Hematopoietic multipotent progenitor cell treated with erythropoietin and hydrocortisone succinate and interleukin-3 and kit ligand, for 8 days (in vitro differentiated cells): Measurements from ENCODE around the gene TXNDC8.
A peak's percentile ranks its signal among the peaks of the same experiment; 100 is the strongest.
"Not testable (repeated sequence)": the region's sequence is repeated elsewhere in the genome, so short reads cannot be mapped to it uniquely, and the experiment has no call there.

ENCODE experiments used
- DNase-seq: peaks from one replicate; pipeline ENCODE4 v3.0.0-alpha.2; 2015

The TXNDC8 gene

DNA sequence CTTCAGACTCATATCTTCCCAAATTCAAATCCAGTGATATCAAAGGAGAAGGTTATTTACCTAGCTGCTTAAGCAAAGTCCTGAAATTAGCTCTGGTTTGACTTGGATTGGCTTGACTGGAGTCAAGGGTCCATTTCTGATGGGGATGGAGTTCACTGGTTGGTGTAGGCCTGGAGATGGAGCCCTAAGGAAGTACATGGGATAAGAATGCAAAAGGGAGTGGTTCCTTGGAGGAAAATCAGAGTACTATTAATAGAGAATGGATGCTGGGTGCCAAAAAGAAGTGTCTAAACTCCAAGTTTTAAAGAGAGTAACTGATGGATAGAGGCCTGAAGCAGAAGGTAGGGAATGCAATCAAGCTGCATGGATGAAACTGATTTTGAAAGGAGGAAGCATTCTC, 13.8 kb downstream of the TXNDC8 start:
- no peak for DNase-seq

DNA sequence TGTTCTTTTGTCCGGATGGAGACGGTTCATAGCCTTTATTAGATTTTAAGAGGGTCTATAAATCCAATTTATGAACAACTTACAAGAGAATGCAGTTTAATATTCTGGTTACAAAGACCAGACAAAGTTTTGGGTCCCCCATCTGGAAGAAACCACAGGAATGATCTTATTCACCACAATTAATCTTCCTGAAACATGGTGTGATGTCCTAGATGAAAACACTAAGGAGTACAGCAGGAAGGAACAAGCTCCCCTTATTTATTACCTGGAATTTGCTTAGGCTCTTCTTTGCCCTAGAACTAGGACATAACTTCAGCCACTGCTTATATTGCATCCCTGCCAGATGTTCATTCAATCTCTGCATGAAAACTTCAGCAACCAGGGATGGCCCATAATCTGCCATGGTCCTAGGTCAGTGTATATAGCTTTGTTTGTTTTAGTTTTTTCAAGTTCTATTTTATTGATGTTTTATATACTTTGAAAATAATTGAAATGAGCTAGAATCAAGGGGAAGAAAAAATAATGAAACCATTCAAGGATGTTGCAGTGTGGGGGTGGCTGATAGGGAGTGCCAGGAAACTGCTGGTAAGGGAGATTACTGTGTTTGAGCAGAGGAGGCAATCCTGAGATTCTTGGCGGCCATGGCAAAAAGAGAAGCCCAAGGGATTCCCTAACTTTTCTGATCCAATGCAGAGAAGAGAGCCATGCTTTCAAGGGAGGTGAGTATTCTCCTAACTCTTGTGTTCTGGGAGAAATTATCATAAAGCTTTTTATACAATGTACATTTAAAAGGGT, 16.8 kb downstream of the TXNDC8 start:
- peak; percentile 17 for DNase-seq

DNA sequence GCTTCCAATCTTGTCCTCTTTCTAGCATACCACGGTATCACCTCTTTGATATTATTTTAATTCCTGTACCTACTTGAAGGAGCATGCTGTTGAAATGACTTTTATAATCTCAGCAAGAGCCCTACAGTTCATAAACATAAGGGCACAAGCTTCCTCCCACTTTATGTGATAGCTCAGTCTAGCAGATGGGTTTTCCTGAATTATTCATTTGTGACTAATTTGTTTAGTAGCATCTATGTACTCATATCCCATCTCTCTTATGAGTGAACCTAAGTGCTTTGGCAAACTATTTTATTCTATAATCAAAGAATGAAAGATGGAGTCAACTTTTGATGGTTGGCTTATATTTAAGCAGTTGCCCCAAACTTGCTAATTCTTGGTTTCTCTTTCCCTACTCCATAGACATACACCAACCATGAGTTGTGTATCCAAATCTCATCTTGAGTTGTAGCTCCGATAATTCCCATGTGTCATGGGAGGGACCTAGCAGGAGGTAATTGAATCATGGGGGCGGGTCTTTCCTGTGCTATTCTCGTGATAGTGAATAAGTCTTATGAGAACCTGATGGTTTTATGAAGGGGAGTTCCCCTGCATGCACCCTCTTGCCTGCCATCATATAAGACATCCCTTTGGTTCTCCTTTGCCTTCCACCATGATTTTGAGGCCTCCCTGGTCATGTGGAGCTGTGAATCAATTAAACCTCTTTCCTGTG, 17.7 kb downstream of the TXNDC8 start:
- DNase-seq, result no peak

DNA sequence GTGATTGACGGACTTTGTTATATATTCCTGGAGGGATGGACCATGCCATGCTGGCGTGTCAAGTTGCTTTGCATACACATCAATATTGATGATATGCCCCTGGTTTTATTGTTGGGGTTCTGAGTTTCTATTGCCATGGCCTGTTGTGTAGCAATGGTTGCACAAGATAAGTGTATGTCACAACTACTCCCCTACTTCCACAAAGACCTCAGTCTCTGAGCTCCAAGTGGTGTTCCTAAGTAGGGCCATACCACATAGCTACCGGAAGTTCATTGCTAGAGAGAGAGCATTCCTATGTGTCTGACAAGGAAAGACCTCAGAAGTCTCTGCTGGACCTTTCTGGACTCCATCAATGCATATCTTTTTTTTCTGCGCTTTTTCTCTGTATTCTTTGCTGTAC, 19.8 kb downstream of the TXNDC8 start:
- DNase-seq, result no peak

DNA sequence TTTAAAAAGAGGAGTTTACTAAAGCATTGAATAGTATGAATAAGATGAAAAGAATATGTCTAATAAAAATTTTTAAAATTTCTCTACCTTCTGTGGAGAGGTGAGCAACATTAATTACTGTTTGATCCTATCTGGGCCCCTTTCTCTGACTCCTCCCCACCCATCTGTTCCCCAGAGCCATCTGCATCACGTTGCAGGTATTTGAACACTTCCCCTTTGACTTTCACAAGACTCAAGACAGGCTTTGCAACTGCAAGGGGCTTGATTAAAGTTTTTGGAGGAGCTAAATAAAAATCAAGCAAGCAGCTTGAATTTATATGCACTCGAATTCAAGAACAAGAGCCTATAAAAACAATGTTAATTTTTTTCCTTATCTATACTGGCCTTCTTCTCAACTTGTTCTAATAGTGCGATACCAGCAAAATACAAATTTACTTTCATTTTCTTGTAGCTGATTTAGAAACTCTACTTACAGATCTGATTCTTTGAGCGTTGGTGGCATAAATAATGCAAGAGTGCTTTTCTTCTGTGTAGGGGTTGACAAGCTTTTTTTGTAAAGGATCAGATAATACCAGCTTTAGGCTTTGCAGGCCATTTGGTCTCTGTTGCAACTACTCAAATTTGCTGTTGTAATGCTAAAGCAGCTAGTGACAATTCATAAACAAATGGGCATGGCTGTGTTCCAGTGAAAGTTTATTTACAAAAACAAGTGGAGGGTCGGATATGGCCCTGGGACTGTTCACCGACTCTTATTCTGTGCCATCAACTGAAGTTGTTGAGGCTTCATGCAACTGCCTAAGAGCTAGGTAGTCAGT, 21.2 kb downstream of the TXNDC8 start:
- DNase-seq, result peak; percentile 14

DNA sequence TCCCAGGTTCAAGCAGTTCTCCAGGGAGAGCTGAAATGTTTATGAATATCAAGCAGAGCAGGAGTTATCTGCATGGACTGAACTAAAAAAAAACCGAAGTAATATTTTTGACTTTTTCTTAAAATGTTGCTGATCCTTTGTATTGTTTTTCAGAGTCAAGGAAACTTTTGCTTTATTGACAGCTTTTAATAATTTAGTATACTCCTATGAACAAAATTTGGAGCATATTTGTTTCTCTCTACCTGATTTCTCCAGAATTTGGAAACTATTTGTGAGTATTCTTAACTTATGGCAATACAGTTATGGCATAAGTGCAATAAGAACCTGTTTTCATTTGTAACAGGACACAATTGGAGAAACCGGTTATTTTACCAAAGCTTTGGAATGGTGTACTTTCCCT, 25.7 kb downstream of the TXNDC8 start:
- DNase-seq, result not testable (repeated sequence)

DNA sequence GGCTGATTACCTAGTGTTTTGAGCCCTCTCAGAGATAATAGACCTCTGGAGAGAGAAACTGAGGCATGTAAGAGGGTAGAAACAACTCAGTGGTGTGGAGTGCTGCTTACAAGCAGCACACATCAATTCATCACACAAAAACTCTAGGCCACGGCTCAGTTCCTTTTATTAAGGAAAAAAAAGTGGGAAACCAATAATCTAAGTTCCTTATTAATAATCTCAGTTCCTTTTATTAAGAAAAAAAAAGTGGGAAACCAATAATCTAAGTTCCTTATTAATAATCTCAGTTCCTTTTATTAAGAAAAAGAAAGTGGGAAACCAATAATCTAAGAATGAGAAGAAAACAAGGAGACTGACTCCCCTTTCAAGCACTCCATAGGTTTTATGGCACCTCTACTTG, 28.0 kb downstream of the TXNDC8 start:
- no peak for DNase-seq

DNA sequence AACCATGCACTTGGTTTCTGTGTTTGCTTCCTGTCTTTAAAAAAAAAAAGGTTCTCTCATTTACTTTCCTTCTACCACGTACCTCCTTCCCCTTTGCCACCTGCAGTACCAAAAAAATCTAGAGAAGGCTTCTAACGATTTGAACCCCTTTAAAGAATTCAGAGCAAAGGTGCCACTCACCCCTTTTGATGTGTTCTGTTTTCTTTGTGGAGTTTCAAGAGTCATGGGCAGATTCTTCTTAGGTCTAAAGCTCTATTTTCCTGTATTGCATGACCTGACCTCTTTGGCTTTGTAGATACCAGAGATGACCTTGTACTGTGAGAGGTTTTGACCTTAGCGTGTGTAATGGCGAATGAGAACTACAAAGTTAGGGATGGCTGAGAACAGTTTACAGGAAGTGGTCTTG, 29.0 kb downstream of the TXNDC8 start:
- no peak for DNase-seq

DNA sequence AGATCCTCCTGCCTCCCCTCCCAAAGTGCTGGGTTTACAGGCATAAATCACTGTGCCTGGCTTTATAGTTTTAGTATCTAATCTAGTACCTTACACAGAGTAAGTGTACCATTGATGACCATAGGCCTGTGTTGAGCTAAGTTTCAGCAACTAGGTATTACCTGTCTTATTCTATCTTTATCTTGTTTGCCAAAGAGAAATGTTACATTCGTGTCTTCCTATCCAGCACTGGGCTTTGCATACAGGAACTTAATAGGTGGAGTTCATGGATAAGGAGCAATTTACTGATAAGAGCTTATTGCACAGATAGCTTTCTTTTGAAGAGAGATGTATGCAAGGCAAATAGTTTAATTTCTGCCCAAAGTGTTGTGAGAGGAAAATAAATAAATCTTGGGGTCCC, 30.5 kb downstream of the TXNDC8 start:
- no peak for DNase-seq

DNA sequence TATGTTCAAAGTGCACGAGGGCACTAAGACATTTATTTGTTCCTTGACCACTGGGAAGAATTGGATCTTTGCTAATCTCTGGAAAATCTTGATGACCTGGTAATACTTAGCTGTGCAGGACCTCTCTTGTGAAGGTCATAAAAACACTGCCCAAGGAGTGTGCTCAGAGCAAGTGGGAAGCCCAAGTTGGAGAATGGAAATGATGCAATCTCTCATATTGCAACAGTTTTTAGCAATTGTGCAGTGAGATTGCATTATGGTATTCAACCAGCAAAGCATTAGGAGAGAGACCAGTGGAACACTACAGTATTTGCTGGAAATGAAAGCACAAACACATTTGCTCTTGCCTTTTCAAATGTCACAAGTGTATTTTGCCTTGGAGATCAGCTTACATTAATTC, 34.5 kb downstream of the TXNDC8 start:
- DNase-seq, result no peak

DNA sequence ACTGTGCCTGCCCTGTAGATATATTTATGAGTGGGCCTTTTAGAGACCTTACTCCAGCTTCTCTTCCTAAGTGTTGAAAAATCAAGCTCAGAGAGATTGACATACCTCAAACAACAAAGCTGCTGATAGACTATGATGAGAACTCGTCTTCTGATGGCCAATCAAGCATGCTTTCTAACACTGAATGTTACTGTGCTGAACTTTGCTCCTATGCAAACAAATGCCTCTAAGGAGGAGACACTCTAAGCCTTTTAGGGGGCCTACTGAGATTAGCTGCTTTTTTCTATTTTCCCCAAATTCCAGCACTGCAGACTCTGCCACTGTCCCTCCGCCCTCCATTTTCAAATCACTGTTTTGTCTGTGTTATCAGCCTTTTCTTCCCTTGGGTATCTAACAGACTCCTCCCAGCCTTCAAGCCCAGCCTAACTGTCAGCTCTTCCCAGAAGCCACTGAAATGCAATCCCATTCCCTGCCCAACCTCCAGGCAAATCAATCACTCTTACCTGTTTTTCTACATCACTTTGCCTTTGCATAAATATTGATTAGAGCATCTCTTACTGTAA, 39.5 kb downstream of the TXNDC8 start:
- no peak for DNase-seq

DNA sequence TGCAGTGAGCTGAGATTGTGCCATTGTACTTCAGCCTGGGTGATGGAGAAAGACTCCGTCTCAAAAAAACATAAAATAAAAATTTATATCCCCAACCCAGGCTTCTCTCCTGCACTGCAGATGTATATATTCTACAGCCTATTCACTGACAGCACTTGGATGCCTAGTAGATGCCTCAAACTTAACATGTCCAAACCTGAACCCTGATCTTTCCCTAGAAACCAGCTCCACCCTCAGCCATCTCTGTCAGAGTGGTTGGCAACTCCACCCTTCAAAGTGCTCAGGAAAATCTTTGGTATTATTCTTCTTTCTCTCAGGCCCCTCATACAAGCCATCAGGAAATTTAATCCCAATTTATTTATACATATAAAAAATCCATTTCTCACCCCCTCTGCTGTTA, 44.4 kb downstream of the TXNDC8 start:
- DNase-seq, result no peak

DNA sequence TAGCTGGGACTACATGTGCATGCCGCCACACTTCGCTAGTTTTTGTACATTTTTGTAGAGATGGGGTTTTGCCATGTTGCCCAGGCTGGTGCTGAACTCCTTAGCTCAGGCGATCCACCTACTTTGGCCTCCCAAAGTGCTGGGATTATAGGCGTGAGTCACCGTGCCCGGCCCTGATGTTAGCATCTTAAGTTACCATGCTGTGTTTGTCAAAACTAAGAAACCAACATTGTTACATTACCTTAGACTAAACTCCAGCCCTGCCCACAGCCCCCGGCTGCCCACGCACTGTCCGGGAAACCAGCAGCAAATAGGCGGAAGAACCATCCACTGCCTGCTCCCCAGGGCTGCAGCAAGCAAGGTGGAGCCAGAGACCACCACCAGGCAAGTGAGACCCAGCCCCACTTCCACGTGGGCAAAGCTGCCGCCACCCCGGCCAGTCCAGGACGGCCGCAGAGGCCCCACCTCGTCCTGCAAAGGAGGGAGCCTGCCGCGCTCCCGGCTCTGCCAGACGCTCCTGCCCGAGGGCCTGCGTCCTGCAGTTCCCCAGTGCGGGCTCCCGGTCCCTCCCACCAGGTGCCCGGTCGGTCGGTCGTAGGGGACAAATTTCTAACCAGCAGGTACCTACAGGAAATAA, 45.6 kb downstream of the TXNDC8 start:
- no peak for DNase-seq

DNA sequence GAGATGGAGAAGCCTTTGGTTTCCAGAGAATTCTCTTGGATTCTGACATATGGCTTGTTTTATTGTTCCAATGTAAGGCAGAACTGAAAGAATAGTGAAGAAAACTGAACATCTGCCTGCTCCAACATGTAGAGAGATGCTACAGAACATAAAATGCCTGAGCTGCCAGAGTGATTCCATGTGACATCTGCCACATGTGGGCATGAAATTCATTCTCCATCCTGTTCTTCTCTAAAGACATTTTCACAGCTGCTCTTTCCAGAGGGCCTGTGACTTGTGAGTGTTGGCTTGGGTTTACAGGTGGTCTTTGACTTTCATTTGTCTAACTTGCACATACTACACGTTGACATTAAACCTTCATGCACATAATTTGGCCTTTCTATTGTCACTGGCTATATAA, 47.7 kb downstream of the TXNDC8 start:
- DNase-seq, result no peak

DNA sequence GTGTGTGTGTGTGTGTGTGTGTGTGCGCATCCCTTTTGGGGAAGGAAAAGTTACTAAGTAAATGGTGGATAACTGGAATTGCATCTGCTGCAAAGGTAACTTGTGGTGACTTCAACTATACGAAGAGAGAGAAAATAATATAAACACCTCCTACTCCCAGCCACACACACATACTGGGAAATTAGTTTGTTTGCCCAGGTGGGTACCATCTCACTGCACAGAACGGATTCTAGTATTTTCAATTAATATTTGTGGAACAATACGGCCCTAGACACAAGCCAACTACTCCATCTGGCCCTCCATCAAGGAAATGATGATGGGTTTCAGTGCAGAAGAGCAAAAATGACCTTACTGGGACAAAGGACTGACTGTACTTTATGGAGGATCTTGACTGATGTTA, 49.2 kb downstream of the TXNDC8 start:
- no peak for DNase-seq

DNA sequence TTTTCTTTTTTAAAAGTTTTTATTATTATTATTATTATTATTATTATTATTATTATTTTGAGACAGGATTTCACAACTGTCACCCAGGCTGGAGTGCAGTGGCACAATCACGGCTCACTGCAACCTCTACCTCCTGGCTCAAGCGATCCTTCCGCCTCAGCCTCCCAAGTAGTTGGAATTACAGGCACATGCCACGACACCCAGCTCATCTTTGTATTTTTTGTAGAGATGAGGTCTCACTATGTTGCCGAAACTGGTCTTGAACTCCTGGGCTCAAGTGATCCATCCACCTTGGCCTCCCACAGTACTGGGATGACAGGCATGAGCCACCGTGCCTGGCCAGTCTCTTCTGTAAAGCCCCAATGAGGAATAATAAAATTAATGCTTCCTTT, 50.4 kb downstream of the TXNDC8 start:
- DNase-seq, result no peak

DNA sequence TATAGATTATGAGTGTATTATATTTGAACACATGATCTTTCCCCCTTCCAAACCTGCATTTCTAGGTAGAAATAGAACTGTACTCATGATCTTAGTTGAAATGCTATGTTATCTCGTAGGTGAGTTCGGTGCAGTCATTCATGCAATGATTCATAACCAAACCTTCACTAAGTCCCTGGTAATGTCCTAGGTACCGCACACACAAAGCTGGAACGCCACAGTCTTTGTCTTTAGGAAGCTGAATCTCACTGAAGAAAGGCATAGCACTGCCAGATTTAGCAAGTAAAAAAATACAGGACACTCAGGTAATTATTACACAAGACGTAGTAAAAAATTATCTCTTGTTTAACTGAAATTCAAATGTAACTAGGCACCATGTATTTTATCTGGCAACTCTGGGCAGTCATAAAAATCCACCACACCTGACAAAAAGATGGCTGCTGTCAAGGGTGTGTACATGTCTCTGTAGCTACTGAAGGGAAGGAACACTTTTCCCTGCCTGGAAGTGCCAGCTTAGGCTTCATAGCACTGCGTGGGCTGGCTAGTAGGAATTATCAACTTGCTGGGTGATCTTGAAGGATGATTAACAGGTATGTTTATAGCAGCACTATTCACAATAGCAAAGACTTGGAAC, 53.3 kb downstream of the TXNDC8 start:
- DNase-seq, result no peak

DNA sequence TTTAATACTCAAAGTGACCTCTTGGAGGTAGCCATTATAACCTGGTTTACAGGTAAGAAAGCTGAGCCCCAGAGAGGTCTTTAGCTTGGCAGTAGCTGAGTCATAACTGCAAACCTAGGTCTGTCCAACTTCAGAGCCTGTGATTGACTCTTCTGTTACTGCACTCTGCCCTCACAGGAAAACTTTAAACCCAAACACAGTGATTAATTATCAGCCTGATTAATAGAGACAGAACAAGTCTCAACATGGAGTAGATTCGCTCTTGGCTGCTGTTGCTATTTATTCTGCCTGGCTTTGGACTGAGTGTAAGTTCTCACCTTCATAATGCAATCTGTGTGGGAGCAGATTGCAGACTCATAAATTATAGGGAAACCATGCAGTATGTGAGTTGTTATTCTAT, 53.9 kb downstream of the TXNDC8 start:
- DNase-seq, result no peak

DNA sequence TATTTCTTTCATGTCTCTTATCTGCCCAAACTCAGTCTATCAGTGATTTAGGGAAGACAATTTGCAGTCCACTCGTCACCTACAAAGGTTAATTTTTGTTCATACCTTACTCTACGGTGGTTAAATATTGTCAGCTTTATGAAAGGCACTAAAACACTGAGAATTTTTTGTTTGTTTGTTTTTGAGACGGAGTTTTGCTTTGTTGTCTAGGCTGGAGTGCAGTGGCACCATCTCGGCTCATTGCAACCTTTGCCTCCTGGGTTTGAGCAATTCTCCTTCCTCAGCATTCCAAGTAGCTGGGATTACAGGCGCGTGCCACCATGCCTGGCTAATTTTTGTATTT, 55.0 kb downstream of the TXNDC8 start:
- no peak for DNase-seq

DNA sequence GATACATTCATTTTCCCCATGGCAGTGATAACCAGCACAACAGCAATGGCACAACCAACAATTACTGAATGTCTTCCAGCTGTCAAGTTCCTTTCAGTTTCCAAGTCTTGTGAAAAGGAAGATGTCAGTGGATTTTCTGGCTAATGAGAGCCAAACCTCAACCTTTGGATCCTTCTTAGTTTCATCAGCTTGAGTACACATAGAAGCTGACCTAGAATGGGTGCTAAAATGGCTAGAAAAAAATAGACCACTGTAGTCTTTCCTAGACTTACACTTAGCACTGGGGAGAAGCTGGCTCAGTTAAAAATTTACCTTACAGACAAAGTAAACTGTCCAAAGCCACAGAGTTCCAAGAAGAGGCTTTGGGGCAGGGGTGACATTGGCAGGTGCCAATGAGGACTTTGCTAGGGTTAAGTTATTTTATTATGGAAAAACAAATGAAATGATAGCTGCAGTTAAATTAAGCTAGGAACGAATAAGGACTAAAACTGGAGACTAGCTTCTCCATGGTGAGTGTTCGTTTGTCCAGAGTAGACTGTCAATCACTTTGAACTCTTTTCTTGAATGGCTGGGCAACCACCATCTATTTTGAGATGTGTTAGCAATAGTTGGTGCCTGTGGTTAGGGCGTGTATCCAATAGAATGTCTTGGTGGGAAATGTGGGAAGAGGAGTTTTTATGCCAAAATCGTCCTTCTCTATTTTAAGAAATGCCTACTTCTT, 55.5 kb downstream of the TXNDC8 start:
- DNase-seq, result no peak

DNA sequence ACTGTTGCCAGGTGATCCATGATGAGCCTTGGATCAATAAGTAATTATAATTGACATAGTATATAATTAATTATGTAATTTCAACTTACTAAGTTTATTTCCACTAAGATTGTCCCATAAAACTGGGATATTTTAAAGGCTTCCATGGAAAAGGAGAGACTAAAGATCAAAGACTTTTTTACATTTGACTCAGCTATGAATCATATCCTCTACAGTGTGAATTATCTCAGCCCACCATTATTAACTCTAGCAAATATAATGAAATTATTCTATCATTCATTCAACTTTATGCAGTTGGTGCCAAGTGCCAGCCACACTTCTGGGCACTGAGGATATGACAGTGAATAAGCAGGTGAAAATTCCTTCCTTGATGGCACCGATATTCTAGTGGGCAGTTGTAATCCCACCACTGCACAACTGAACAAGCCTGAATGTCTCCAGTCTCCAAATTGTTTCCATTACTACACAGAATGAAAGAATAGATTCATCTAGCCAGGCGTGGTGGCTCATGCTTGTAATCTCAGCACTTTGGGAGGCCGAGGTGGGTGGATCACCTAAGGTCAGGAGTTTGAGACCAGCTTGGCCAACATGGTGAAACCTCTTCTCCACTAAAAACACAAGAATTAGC, 59.5 kb downstream of the TXNDC8 start:
- no peak for DNase-seq
